Neuronal stem cell (in vitro differentiated cells): Measurements from ENCODE around the gene KIF21B.

Source experiments
- DNase-seq: peaks from one replicate; pipeline ENCODE4 v3.0.0-alpha.2; 2013; ENCODE audit warnings: low spot score
- H2AFZ ChIP-seq: one replicate; pipeline ENCODE4 v1.6.1; 2013; ENCODE audit warnings: mild to moderate bottlenecking, low read length, inconsistent platforms
- H2AK5ac ChIP-seq: 2 replicates; pipeline ENCODE4 v1.6.1; 2013; ENCODE audit warnings: low read depth, mild to moderate bottlenecking, inconsistent platforms, low read length, moderate library complexity, mixed read lengths
- H2BK120ac ChIP-seq: 2 replicates; pipeline ENCODE4 v1.6.1; 2013; ENCODE audit warnings: low read depth, mild to moderate bottlenecking, inconsistent platforms, low read length, moderate library complexity, mixed read lengths
- H2BK12ac ChIP-seq: one replicate; pipeline ENCODE4 v1.6.1; 2013; ENCODE audit warnings: low read length, inconsistent platforms
- H2BK15ac ChIP-seq: 2 replicates; pipeline ENCODE4 v1.6.1; 2013; ENCODE audit warnings: mild to moderate bottlenecking, low read length, inconsistent platforms, mixed read lengths
- H2BK5ac ChIP-seq: one replicate; pipeline ENCODE4 v1.6.1; 2013; ENCODE audit warnings: inconsistent platforms, mild to moderate bottlenecking, low read length, moderate library complexity
- H3K14ac ChIP-seq: one replicate; pipeline ENCODE4 v1.6.1; 2013; ENCODE audit warnings: low read length, inconsistent platforms
- H3K18ac ChIP-seq: 2 replicates; pipeline ENCODE4 v1.6.1; 2013; ENCODE audit warnings: low read length, inconsistent platforms
- H3K23ac ChIP-seq: 2 replicates; pipeline ENCODE4 v1.6.1; 2013; ENCODE audit warnings: low read depth, mild to moderate bottlenecking, mixed read lengths, low read length, inconsistent platforms; ENCODE audit not compliant: poor library complexity
- H3K27ac ChIP-seq: replicated peaks from 3 replicates; pipeline ENCODE4 v1.5.1; 2013; ENCODE audit warnings: low read length, inconsistent platforms
- H3K27me3 ChIP-seq, 3 experiments: 2 replicates each; pipeline ENCODE4 v1.6.1; 2013; ENCODE audit warnings: low read length in 3 of 3, mild to moderate bottlenecking in 2 of 3, inconsistent platforms in 1 of 3, low read depth in 1 of 3, mixed read lengths in 1 of 3, moderate library complexity in 1 of 3; ENCODE audit not compliant: control insufficient read depth in 3 of 3, insufficient read depth in 3 of 3
- H3K36me3 ChIP-seq, 2 donors: replicated peaks in 1 of 2; 2 replicates each; pipeline ENCODE4 v1.6.1; 2013; ENCODE audit warnings: low read length in 2 of 2; ENCODE audit not compliant: control insufficient read depth in 2 of 2, insufficient read depth in 2 of 2
- H3K4ac ChIP-seq: 2 replicates; pipeline ENCODE4 v1.6.1; 2013; ENCODE audit warnings: inconsistent platforms, mild to moderate bottlenecking, low read length, moderate library complexity
- H3K4me1 ChIP-seq, 2 donors: 1 replicate in 1 of 2; 2 replicates in 1 of 2; pipeline ENCODE4 v1.6.1; 2013; ENCODE audit warnings: low read length in 2 of 2, low read depth in 1 of 2; ENCODE audit not compliant: control insufficient read depth in 2 of 2, insufficient read depth in 1 of 2
- H3K4me2 ChIP-seq: one replicate; pipeline ENCODE4 v1.6.1; 2013; ENCODE audit warnings: mild to moderate bottlenecking, low read length, inconsistent platforms; ENCODE audit not compliant: insufficient read depth, poor library complexity, severe bottlenecking
- H3K4me3 ChIP-seq, 2 donors: 2 replicates each; pipeline ENCODE4 v1.5.1; 2013; ENCODE audit warnings: low read length in 2 of 2, mild to moderate bottlenecking in 2 of 2, inconsistent platforms in 1 of 2, moderate library complexity in 1 of 2
- H3K79me1 ChIP-seq: one replicate; pipeline ENCODE4 v1.6.1; 2013; ENCODE audit warnings: low read depth, mild to moderate bottlenecking, inconsistent platforms, low read length, moderate library complexity
- H3K9ac ChIP-seq: one replicate; pipeline ENCODE4 v1.6.1; 2013; ENCODE audit warnings: mild to moderate bottlenecking, low read depth, low read length, inconsistent platforms; ENCODE audit not compliant: poor library complexity
- H3K9me3 ChIP-seq, 2 donors: replicated peaks in 1 of 2; 2 replicates each; pipeline versions ENCODE3 to v1.6.1; 2013; ENCODE audit warnings: low read length in 2 of 2, mild to moderate bottlenecking in 2 of 2, inconsistent platforms in 1 of 2, low read depth in 1 of 2, mixed read lengths in 1 of 2, moderate library complexity in 1 of 2; ENCODE audit not compliant: control insufficient read depth in 2 of 2, insufficient read depth in 1 of 2
- H4K8ac ChIP-seq: one replicate; pipeline ENCODE4 v1.6.1; 2013; ENCODE audit warnings: low read depth, mild to moderate bottlenecking, inconsistent platforms, low read length, moderate library complexity
- H4K91ac ChIP-seq: one replicate; pipeline ENCODE4 v1.6.1; 2013; ENCODE audit warnings: low read length, low read depth, mild to moderate bottlenecking, inconsistent platforms; ENCODE audit not compliant: poor library complexity
- WGBS, 2 donors: extraction: QIAGEN DNeasy Blood & Tissue Kit; methylation state at CpG; one replicate each; pipeline ENCODE4 v1.1.7; 2013; ENCODE audit warnings: missing lambda C conversion rate in 2 of 2, mixed read lengths in 1 of 2; ENCODE audit not compliant: insufficient read length in 2 of 2, insufficient replicate concordance in 1 of 2; ENCODE audit errors: extremely low coverage in 2 of 2; 5-methylcytosine and 5-hydroxymethylcytosine counted together

The KIF21B gene

GRCh38 chr1:200975458-200975857 lies 48.1 kb downstream of the KIF21B start:
- Histone ChIP-seq H3K4me1 (peaks cover 0 to 4% of the 10 kb centered on the region in 2 donors), H2AK5ac (no peak overlapping the region), H3K9me3 (peaks cover 0 to 10% of the 10 kb centered on the region in 2 donors), H3K4me3 (no peak overlapping the region), H3K36me3 (peaks cover 10 to 62% of the 10 kb centered on the region in 2 donors), H2AFZ (no peak overlapping the region), H4K91ac (no peak overlapping the region), H3K4me2 (no peak overlapping the region), H4K8ac (no peak overlapping the region), H3K27ac (no peak overlapping the region), H3K4ac (no peak overlapping the region), H2BK15ac (no peak overlapping the region), H2BK120ac (no peak overlapping the region), H3K27me3 (no peaks in the 10 kb centered on the region), H3K79me1 (no peaks in the 10 kb centered on the region), H2BK5ac (no peak overlapping the region), H3K23ac (peak overlapping the region; percentile 76), H3K14ac (no peak overlapping the region), H3K18ac (no peak overlapping the region), H2BK12ac (no peak overlapping the region), H3K9ac (no peak overlapping the region)
- no peak for DNase-seq
- no CpG with 5 or more reads among the region's 13 CpGs for WGBS, 2 donors

DNA sequence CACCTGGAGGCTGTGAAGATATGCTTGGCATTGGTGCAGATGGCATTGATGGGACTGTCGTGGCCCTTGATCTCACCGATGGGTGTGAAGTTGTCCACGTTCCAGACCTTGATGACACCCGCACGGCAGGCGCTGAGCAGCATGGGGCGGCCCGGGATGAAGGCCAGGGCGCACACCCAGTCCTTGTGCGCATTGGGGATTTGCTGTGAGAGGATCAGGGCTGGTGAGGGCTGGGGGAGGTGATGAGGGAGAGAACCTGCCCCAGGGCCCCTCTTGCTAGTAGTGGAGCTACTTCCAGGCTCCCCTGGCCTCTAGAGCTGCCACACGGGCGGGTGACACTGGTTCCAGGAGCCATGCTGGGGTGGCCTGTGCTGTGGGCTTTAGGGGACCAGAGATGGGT lies 48.8 kb downstream of the KIF21B start:
- H3K27ac ChIP-seq, result no peak overlapping the region
- H3K18ac ChIP-seq, result peak overlapping the region; percentile 40
- no peak overlapping the region for H3K14ac ChIP-seq
- WGBS, 2 donors, result no CpG with 5 or more reads among the region's 12 CpGs
- H2BK5ac ChIP-seq, result peak overlapping the region; percentile 71
- no peaks in the 10 kb centered on the region for H3K27me3 ChIP-seq
- no peak overlapping the region for H2BK12ac ChIP-seq
- no peak overlapping the region for H4K8ac ChIP-seq
- H3K9ac ChIP-seq, result peak overlapping the region; percentile 54
- H3K4ac ChIP-seq, result no peak overlapping the region
- no peak overlapping the region for H2BK15ac ChIP-seq
- no peak overlapping the region for H3K4me3 ChIP-seq
- H3K4me2 ChIP-seq, result no peak overlapping the region
- H3K9me3 ChIP-seq, result peaks cover 0 to 3% of the 10 kb centered on the region in 2 donors
- no peaks in the 10 kb centered on the region for H3K79me1 ChIP-seq
- DNase-seq, result no peak
- H2AFZ ChIP-seq, result no peak overlapping the region
- peak overlapping the region; percentile 83 for H3K23ac ChIP-seq
- no peak overlapping the region for H4K91ac ChIP-seq
- no peak overlapping the region for H2AK5ac ChIP-seq
- peaks cover 0 to 6% of the 10 kb centered on the region in 2 donors for H3K4me1 ChIP-seq
- peaks cover 7 to 55% of the 10 kb centered on the region in 2 donors for H3K36me3 ChIP-seq
- H2BK120ac ChIP-seq, result no peak overlapping the region

DNA sequence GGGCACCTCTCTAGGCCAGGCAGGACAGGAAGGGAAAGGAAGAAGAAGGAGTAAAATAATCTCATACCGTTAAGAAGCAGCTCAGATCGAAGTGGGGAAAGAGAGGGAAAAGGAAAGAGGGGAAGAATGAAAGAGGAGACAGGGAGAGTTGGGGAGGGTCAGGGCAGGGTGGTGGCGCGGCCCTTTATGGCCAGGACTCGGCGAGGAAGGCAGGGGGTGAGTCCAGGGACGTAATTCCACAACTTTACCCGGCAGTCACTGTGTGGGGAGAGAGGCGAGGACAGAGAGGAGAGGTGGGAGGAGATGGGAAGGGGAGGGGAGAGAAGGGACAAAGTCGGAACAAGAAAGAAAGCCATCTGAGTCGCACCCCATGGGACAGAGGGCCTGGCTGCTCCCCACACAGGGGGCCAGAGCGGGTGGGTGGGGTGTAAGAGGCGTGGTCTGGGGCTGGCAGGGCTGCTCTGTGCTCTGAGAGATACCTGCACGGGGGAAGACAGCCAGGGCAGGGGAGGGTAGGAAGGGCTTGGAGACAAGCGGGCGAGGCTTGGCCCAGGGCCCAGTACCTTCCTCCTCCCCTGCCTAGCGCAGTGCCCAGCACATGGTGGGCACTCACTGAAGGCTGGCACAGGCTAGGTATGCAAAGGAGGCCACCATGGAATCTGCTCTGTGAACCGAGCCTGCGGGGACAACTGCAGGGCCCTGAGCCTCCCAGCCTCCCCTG lies 49.4 kb downstream of the KIF21B start:
- no peaks in the 10 kb centered on the region for H3K79me1 ChIP-seq
- H2BK5ac ChIP-seq, result peak overlapping the region; percentile 71
- H2BK12ac ChIP-seq, result no peak overlapping the region
- no peak overlapping the region for H3K27ac ChIP-seq
- peak overlapping the region; percentile 89 for H3K14ac ChIP-seq
- WGBS, 2 donors, result no CpG with 5 or more reads among the region's 19 CpGs
- no peak overlapping the region for H4K91ac ChIP-seq
- H3K4me3 ChIP-seq, result no peak overlapping the region
- no peak overlapping the region for H3K4me2 ChIP-seq
- no peak for DNase-seq
- H2BK120ac ChIP-seq, result no peak overlapping the region
- H3K18ac ChIP-seq, result no peak overlapping the region
- H2BK15ac ChIP-seq, result no peak overlapping the region
- no peaks in the 10 kb centered on the region for H3K27me3 ChIP-seq
- H4K8ac ChIP-seq, result no peak overlapping the region
- H2AFZ ChIP-seq, result no peak overlapping the region
- peaks cover 2 to 49% of the 10 kb centered on the region in 2 donors for H3K36me3 ChIP-seq
- H3K23ac ChIP-seq, result no peak overlapping the region
- peaks cover 0 to 6% of the 10 kb centered on the region in 2 donors for H3K4me1 ChIP-seq
- H3K4ac ChIP-seq, result no peak overlapping the region
- no peaks in the 10 kb centered on the region for H3K9me3 ChIP-seq
- no peak overlapping the region for H3K9ac ChIP-seq
- H2AK5ac ChIP-seq, result no peak overlapping the region

GRCh38 chr1:200972985-200973742 lies 50.4 kb downstream of the KIF21B start:
- Histone ChIP-seq H3K9me3 (no peaks in the 10 kb centered on the region), H3K14ac (peak overlapping the region; percentile 38), H4K8ac (no peak overlapping the region), H3K4ac (no peak overlapping the region), H4K91ac (no peak overlapping the region), H3K4me1 (peaks cover 0 to 6% of the 10 kb centered on the region in 2 donors), H3K18ac (peak overlapping the region; percentile 57), H2BK120ac (no peak overlapping the region), H3K23ac (no peak overlapping the region), H3K9ac (peak overlapping the region; percentile 60), H2AK5ac (peak overlapping the region; percentile 84), H3K79me1 (no peaks in the 10 kb centered on the region), H3K4me3 (no peak overlapping the region), H2BK5ac (peak overlapping the region; percentile 39), H2BK15ac (peak overlapping the region; percentile 92), H3K36me3 (peaks cover 0 to 41% of the 10 kb centered on the region in 2 donors), H3K27ac (no peak overlapping the region), H2AFZ (no peak overlapping the region), H3K4me2 (no peak overlapping the region), H2BK12ac (no peak overlapping the region), H3K27me3 (no peaks in the 10 kb centered on the region)
- WGBS, 2 donors, result no CpG with 5 or more reads among the region's 17 CpGs
- no peak for DNase-seq
